Measurements from ENCODE around the gene HDDC3. TPM values are rescaled to one million over a fixed set of nuclear protein-coding genes. Genes with fewer than 3 reads are reported as not detected.

The HDDC3 gene
- total RNA-seq, 1 donor from 2014 or later, result 9.5 TPM

DNA sequence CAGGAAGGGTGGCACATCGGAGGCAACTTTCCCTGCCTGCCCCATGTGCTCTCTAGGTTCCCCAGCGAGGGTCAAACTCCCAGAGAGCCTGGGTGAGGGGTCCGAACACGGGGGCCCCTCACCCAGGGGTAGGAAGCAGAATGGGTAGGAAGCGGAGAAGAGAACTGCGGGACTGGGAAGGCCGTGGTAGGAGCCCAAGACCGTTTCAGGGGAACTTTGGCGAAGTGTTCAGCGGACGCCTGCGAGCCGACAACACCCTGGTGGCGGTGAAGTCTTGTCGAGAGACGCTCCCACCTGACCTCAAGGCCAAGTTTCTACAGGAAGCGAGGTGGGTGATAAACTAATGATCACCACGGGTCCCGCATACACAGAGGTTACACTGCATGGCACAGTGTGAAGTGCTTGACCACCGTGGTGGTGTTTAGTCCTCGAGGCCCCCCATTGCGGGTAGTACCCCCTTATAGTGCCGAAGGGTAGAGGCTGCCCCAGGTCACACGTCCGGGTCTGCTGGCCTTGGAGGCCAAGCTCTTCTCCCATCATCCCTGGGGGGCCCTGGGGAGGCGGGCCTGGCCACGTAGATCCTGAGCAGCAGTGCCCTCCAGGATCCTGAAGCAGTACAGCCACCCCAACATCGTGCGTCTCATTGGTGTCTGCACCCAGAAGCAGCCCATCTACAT, 39.7 kb downstream of the HDDC3 start:
- no peak for DNase-seq (ENCODE audit: low read depth in 2 of 2)

DNA sequence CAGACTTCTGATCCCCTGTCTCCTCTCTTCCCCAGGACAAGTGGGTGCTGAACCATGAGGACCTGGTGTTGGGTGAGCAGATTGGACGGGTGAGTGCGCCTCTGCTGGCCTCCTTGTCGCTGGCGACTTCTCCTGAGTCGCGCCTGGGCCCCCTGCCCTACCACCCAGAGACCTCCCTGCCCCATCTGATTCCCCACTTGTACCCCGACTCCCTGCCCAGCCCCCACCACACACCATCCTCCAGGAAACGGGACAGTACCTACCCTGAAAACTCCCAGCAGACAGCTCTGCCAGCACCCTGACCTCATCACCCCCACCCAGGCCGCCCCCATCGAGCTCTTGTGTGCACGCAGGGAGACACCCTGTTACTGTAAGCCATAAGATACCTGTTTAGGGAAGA, 40.3 kb downstream of the HDDC3 start:
- DNase-seq (ENCODE audit: low read depth in 2 of 2), result no peak

GRCh38 chr15:90891346-90891949, 40.9 kb downstream of the HDDC3 start:
- no peak for DNase-seq (ENCODE audit: low read depth in 2 of 2)

- DNase-seq (ENCODE audit: low read depth in 2 of 2), result no peak
These were observed 41.5 kb downstream of the HDDC3 start for GRCh38 chr15:90890839-90891238.

DNA sequence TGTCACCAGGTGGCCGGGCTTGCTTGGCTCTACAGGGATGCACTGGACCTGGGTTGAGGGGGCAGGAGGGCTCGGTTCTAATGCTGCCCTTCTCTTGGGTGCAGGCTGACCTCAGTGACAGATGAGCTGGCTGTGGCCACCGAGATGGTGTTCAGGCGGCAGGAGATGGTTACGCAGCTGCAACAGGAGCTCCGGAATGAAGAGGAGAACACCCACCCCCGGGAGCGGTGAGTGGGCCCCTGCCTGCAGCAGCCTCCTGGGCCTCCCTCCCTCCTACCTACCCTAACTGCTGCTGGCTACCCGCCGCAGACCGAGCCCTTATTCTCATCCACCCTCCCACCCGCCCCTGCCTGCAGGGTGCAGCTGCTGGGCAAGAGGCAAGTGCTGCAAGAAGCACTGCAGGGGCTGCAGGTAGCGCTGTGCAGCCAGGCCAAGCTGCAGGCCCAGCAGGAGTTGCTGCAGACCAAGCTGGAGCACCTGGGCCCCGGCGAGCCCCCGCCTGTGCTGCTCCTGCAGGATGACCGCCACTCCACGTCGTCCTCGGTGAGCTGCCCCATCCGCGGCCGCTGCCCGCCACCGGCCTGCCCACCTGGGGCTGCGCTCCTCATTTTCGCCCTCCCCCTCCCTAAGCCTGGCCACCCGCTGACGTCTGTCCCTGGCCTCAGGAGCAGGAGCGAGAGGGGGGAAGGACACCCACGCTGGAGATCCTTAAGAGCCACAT, 42.5 kb downstream of the HDDC3 start:
- DNase-seq (ENCODE audit: low read depth in 2 of 2), result no peak

DNA sequence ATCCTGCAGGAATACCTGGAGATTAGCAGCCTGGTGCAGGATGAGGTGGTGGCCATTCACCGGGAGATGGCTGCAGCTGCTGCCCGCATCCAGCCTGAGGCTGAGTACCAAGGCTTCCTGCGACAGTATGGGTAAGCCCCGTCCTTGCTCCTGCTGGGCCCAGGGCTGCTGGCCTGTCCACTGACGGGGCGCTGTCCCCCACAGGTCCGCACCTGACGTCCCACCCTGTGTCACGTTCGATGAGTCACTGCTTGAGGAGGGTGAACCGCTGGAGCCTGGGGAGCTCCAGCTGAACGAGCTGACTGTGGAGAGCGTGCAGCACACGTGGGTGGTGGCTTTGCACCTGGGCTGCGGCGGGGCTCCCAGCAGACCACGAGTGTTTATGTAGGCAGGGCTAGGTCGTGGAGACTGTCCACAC, 43.0 kb downstream of the HDDC3 start:
- no peak for DNase-seq (ENCODE audit: low read depth in 2 of 2)

GRCh38 chr15:90887037-90887481, 45.3 kb downstream of the HDDC3 start:
- no peak for DNase-seq (ENCODE audit: low read depth in 2 of 2)

- no peak for DNase-seq (ENCODE audit: low read depth in 2 of 2)
These were observed 46.1 kb downstream of the HDDC3 start for GRCh38 chr15:90886291-90886614.

- peak; percentile 43 to 74 for DNase-seq (ENCODE audit: low read depth in 2 of 2)
These were observed 46.7 kb downstream of the HDDC3 start for GRCh38 chr15:90885432-90886290.

DNA sequence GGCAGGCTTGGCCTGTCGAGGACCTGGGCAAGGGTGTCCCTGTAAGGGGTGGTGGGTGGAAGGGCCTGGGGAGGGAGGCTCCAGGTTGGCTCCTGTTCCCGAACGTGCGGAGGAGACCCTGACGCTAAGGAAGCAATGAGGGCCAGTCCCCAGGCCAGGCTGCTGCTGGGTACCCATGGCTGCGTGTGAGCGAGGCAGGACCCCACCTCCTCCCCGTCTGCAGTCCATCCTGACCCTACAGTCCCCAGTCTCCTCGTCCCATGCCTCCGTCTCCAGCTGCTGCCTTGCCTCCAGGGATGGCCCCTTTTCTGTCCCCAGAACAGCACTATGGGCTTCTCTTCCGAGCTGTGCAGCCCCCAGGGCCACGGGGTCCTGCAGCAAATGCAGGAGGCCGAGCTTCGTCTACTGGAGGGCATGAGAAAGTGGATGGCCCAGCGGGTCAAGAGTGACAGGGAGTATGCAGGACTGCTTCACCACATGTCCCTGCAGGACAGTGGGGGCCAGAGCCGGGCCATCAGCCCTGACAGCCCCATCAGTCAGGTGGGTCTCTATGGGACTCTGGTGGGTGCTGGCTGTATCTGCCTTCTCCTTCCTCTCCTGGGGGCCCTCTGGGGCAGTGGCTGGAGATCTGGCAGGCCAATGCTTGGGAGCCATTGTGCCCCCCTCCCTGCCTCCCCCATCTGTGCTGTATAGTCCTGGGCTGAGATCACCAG, 47.5 kb downstream of the HDDC3 start:
- DNase-seq (ENCODE audit: low read depth in 2 of 2), result peak in 1 of 2 donors; percentile 12

DNA sequence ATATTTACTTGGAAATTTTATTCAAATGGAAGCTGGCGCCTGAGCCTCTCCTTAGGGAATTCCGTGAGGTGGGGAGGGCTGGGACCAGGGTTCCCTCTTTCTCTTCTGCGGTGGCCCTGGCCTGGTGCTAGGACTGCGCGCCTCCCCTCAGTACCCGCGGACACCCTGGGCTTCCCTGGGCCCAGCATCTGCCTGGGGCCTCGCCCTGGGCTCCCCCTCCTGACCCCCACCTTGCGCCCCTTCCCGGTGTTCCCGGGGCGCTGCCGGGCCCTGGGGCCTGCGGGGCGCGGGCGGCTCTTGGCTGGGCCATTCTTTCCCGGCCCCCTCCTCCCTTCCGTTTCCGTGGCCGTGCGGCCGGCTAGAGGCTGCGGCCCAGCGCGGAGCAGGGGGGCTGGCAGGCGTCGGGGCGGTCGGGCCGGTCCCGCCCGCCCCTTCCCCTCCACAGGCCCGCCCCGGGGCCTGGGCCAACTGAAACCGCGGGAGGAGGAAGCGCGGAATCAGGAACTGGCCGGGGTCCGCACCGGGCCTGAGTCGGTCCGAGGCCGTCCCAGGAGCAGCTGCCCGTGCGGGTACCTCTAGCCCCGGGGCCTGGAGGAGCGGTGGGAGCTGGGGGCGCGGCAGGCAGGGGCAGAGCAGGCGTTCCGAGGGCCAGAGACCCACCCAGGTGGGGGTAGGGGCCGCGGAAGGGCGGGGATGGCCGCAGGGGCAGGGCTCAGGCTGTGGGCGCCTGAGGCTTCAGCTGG, 48.2 kb downstream of the HDDC3 start, which contains the start of gene FES:
FES (plus strand) TSS at position 529 of the 743 bp plus-strand sequence. CDS start 542 bp downstream, outside the sequence.
- DNase-seq (ENCODE audit: low read depth in 2 of 2), result peak; percentile 45 to 82

- peak in 1 of 2 donors; percentile 24 for DNase-seq (ENCODE audit: low read depth in 2 of 2)
These were observed 48.8 kb downstream of the HDDC3 start for GRCh38 chr15:90883526-90883975.

GRCh38 chr15:90882781-90883525, 49.4 kb downstream of the HDDC3 start:
- no peak for DNase-seq (ENCODE audit: low read depth in 2 of 2)

DNA sequence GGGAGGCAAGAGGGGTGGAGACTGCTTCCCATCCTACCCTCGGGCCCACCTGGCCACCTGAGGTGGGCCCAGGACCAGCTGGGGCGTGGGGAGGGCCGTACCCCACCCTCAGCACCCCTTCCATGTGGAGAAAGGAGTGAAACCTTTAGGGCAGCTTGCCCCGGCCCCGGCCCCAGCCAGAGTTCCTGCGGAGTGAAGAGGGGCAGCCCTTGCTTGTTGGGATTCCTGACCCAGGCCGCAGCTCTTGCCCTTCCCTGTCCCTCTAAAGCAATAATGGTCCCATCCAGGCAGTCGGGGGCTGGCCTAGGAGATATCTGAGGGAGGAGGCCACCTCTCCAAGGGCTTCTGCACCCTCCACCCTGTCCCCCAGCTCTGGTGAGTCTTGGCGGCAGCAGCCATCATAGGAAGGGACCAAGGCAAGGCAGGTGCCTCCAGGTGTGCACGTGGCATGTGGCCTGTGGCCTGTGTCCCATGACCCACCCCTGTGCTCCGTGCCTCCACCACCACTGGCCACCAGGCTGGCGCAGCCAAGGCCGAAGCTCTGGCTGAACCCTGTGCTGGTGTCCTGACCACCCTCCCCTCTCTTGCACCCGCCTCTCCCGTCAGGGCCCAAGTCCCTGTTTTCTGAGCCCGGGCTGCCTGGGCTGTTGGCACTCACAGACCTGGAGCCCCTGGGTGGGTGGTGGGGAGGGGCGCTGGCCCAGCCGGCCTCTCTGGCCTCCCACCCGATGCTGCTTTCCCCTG, 50.2 kb downstream of the HDDC3 start:
- no peak for DNase-seq (ENCODE audit: low read depth in 2 of 2)

DNA sequence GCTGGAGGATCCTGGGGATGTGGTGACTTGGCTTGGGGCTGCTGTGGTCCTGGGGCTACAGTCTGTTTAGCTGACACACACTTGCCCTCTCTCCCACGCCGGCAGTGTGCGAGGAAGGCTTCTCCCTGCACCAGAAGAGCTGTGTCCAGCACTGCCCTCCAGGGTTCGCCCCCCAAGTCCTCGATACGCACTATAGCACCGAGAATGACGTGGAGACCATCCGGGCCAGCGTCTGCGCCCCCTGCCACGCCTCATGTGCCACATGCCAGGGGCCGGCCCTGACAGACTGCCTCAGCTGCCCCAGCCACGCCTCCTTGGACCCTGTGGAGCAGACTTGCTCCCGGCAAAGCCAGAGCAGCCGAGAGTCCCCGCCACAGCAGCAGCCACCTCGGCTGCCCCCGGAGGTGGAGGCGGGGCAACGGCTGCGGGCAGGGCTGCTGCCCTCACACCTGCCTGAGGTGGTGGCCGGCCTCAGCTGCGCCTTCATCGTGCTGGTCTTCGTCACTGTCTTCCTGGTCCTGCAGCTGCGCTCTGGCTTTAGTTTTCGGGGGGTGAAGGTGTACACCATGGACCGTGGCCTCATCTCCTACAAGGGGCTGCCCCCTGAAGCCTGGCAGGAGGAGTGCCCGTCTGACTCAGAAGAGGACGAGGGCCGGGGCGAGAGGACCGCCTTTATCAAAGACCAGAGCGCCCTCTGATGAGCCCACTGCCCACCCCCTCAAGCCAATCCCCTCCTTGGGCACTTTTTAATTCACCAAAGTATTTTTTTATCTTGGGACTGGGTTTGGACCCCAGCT, 51.0 kb downstream of the HDDC3 start:
- DNase-seq (ENCODE audit: low read depth in 2 of 2), result no peak

GRCh38 chr15:90880381-90881145, 51.8 kb downstream of the HDDC3 start:
- no peak for DNase-seq (ENCODE audit: low read depth in 2 of 2)

Data from dermis microvascular lymphatic vessel endothelial cell (primary cell).